Measurements from ENCODE around the gene REPS1.
"Not testable (repeated sequence)": the region's sequence is repeated elsewhere in the genome, so short reads cannot be mapped to it uniquely, and the experiment has no call there.

Gene REPS1, protein sequence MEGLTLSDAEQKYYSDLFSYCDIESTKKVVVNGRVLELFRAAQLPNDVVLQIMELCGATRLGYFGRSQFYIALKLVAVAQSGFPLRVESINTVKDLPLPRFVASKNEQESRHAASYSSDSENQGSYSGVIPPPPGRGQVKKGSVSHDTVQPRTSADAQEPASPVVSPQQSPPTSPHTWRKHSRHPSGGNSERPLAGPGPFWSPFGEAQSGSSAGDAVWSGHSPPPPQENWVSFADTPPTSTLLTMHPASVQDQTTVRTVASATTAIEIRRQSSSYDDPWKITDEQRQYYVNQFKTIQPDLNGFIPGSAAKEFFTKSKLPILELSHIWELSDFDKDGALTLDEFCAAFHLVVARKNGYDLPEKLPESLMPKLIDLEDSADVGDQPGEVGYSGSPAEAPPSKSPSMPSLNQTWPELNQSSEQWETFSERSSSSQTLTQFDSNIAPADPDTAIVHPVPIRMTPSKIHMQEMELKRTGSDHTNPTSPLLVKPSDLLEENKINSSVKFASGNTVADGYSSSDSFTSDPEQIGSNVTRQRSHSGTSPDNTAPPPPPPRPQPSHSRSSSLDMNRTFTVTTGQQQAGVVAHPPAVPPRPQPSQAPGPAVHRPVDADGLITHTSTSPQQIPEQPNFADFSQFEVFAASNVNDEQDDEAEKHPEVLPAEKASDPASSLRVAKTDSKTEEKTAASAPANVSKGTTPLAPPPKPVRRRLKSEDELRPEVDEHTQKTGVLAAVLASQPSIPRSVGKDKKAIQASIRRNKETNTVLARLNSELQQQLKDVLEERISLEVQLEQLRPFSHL

DNA sequence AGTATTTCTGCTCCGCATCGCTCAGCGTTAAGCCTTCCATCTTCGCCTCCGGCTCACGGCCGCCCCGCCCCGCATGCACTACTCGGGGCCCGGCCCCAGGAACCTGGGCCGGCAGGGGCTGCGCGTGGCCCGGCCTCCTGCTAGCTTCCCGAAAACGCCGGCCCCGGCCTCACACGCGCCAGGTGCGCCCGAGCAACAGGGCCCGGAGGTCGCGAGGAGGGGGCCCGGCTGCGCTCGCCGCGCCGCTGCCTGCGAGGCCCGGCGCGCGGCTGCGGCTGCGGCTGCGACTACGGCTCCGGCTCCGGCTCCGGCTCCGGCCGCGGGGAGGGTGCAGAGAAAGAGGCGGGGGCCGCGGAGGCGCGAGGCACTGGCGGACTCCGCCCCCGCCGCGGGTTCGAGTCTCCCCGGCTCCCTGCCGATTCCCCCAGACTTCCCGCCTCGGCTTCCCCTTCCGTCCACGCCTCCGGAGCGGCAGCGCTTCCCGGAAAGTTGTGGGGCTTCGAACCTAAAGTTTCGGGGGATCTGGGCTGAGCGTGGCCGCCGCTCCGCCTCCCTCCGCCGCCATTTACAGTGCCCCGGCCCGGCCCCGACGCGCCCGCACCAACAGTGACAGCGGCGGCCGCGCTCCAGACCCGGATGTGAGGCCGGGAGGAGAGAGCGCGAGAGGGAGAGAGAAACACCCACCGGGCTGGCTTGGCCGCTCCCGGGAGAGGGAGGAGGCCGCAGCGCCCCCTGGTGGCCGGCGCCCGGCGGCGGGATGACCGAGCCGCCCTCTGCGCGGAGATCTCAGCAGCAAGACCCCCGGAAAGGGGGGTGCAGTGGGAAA, at the start of gene REPS1:
Gene REPS1, minus strand, starts transcription at position 611 of the 826 bp plus-strand sequence. Its CDS starts 571 bp downstream, at position 40.
- peak; percentile 71 to 86 for DNase-seq (ENCODE audit: low read depth in 2 of 2)

- DNase-seq (ENCODE audit: low read depth in 2 of 2) = no peak
Measured at GRCh38 chr6:139037490-139037889, 49.4 kb upstream of the REPS1 start.

DNA sequence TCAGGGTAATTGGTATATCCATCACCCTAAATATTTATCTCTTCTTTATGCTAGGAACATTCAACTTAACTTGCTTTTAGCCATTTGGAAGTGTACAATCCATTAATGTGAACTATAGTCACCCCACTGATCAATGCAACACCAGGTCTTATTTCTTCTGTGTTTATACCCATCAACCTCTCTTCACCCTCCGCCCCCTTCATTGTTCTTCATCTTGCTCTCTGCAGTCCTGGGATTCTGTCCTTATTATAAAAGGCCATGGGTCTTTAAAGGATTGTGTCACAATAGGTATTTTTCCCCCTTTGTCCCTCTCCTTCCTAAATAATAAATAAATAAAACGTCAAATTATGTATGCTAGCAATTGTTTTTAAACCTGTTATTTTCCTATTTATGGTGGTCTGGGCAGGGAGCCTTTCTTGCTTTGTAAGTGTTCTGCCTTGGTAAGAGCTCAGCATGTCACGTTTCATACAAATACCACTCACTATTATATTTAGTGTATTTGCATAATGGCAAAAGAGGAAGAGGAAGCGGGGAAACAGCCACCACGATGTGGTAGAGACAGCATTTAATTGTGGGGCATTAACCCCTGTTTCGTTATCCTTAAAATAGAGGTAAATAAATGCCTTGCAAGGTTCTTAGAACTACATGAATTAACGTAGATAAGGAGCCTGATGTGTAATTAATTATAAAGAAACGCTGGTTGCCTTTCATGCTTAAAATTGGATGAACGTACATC, 42.3 kb upstream of the REPS1 start:
- no peak for DNase-seq (ENCODE audit: low read depth in 2 of 2)

GRCh38 chr6:139029470-139030227, 41.6 kb upstream of the REPS1 start:
- DNase-seq (ENCODE audit: low read depth in 2 of 2) = no peak

DNA sequence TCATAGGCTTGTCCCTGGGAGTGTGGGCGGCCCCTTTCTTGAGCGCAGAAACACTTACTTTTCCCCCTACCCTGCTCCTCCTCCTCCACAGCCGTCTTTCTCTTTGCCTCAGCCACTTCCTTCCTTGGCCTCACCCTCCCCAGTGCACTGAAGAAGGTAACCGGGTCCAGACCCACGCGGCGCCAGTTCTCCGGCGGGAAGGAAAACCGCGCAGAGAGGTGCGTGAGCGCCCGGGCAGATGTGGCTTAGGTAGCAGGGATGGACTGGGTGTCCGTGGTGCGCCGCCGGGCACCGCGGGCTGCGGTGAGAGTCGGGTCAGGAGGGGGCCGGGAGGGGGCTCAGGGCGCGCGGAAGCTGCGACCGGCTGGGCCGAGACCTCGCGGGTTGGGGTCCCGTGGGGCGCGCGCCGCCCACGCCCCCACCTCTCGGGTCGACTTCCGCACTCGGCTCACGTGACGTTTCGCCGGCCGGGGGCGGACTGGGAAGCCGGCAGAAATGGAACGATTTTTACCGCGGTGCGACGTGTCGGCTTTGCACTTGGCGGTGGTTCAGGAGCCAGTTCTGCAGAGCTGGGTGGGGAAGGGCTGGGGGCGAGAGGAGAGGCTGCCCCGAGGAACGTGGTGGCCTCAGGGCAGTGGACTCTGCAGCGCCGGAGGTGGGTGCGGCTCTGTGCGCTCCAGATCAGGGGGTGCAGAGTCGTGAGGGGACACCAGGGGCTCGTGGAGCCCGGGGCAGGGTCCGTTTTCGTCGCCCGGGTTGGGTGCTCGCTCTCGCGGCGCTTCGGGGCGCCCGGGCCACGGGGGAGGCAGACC, 40.8 kb upstream of the REPS1 start, which contains the start of gene ABRACL:
Gene ABRACL, plus strand, starts transcription at position 88 of the 812 bp plus-strand sequence. CDS start 5,416 bp downstream, outside the sequence.
- DNase-seq (ENCODE audit: low read depth in 2 of 2) = peak; percentile 79 to 80

GRCh38 chr6:139028215-139028657, 40.2 kb upstream of the REPS1 start:
- DNase-seq (ENCODE audit: low read depth in 2 of 2) = peak in 1 of 2 donors; percentile 5

GRCh38 chr6:139027620-139028182, 39.6 kb upstream of the REPS1 start:
- no peak for DNase-seq (ENCODE audit: low read depth in 2 of 2)

GRCh38 chr6:139025416-139025815, 37.4 kb upstream of the REPS1 start:
- DNase-seq (ENCODE audit: low read depth in 2 of 2) = not testable (repeated sequence)

DNA sequence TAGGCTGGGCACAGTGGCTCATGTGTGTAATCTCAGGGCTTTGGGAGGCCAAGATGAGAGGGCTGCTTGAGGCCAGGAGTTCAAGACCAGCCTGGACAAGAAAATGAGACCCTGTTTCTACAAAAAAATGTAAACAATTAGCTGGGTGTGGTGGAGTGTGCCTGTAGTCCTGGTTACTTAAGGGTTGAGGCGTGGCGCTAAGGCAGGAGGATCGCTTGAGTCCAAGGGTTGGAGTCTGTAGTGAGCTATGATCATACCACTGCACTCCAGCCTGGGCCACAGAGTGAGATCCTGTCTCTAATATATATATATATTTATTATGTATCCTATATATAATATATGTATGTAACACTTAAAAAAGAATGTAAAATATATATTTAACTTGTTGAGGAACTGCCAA, 32.6 kb upstream of the REPS1 start:
- DNase-seq (ENCODE audit: low read depth in 2 of 2) = no peak

GRCh38 chr6:139019722-139020121, 31.7 kb upstream of the REPS1 start:
- no peak for DNase-seq (ENCODE audit: low read depth in 2 of 2)

GRCh38 chr6:139017227-139017626, 29.2 kb upstream of the REPS1 start:
- DNase-seq (ENCODE audit: low read depth in 2 of 2) = no peak

DNA sequence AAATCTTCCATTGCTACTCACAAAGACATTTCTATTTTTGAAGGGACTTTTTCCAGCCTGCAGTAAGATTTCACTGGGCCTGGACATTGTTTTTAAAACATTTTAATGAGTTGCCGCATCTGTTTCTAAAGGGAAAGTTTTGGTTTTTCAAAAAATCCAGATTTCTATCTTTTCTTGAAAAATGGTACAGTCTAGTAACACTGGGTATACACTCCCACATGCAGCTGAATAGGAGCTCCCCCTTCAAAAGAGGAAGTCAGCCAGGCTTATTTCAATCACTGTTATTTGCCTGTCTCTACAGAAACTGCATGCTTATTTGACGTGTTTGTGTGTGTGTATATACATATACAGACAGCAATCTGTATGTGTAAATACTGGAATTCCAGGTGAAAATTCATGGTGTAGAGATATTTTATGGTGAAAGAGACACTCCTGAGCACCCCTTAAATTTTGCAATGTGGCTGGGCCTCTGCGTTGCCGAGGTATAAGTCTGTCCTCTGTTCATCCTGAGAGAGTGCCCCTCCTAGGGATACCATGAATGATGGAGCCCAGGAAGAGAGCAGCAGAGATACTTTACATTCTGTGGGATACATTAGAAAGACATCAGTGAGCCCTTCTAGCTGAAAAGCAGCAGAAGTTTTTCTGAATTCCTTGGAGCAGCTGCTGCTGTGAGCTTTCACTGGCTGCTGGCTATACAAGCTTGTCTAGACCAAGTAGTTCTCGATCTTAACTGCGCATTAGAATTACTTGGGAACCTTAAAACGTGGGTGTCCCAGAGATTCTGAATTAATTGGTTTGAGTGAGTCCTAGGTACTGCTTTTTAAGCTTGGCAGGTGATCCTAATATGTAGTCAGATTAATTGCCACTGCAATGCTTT, 28.5 kb upstream of the REPS1 start:
- DNase-seq (ENCODE audit: low read depth in 2 of 2) = no peak

- no peak for DNase-seq (ENCODE audit: low read depth in 2 of 2)
Measured at GRCh38 chr6:139014945-139015344, 26.9 kb upstream of the REPS1 start.

DNA sequence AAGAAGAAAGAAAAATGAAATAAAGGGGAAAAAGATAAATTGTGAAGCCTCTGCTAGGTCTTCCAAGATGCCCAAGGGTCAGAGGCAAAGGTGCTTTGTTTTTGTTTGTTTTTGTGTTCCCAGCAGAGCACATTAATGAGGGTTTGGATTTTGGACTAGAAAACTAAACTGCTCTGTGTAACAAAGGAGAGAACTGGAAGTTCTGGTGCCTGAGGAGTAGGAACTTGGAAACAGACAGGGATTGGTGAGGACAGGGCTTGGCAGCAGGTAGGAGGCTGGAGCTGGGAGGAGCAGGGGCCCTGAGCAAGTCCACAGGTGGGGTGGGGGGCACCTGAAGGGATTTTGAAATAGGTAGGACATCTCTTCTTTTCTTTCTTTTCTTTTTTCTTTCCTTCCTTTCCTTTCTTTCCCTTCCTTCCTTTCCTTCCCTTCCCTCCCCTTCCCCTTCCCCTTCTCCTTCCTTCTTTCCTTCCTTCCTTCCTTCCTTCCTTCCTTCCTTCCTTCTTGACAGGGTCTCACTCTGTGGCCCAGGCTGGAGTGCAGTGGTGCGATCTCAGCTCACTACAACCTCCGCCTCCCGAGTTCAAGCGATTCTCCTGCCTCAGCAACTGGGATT, 25.2 kb upstream of the REPS1 start:
- no peak for DNase-seq (ENCODE audit: low read depth in 2 of 2)

GRCh38 chr6:139011980-139012379, 23.9 kb upstream of the REPS1 start:
- DNase-seq (ENCODE audit: low read depth in 2 of 2) = no peak

DNA sequence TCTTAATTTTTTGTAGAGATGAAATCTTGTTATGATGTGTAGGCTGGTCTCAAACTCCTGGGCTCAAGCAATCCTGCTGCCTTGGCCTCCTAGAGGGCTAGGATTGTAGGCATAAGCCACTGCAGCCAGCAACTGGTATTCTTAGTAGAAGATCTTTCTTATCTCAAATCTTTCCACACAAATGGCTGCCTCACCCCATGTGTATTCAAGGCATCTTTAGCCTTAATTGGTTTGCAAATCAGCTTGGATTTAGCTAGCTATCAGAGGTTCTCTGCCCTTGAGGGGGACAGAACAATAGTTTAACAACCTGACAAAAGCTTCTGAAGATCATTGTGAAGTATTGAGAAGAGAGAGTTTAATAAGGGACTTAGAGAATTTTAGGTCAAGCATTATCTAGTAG, 22.6 kb upstream of the REPS1 start:
- DNase-seq (ENCODE audit: low read depth in 2 of 2) = no peak

DNA sequence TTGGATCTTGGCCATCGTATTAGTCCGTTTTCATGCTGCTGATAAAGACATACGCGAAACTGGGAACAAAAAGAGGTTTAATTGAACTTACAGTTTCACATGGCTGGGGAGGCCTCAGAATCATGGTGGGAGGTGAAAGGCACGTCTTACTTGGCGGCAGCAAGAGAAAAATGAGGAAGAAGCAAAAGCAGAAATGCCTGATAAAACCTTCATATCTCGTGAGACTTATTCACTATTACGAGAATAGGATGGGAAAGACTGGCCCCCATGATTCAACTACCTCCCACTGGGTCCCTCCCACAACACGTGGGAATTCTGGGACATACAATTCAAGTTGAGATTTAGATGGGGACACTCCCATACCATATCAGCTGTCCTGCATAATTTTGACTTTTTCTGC, 20.1 kb upstream of the REPS1 start:
- DNase-seq (ENCODE audit: low read depth in 2 of 2) = no peak

DNA sequence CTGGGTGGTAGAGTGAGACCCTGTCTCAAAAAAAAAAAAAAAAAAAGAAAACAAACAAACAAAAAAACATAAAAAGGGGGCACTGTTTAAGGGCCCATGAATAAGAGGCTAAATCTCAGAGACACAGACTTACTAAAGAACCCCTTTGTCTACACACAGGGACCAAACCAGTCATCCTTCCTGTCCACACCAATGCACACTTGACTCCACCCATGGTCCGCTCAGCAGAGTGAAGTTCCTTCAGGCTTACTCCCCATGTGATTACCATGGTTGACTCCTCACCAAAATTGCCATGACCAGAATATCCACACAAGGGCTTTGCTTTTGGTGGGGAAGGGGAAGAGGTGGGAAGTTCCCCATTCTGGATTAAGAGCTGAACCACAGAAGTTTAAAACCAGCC, 19.4 kb upstream of the REPS1 start:
- no peak for DNase-seq (ENCODE audit: low read depth in 2 of 2)
